Naive thymus-derived CD4-positive, alpha-beta T cell (primary cell): Measurements from ENCODE around the gene FOXG1. TPM values are rescaled to one million over a fixed set of nuclear protein-coding genes. Genes with fewer than 3 reads are reported as not detected.
A peak's percentile ranks its signal among the peaks of the same experiment; 100 is the strongest.

Source experiments
- ATAC-seq: fragments of 150-1000 bp; cut with Tn5 transposase; 2 replicates; pipeline ENCODE4 v1.10.0; 2021; ENCODE audit warnings: mild to moderate bottlenecking, moderate library complexity
- CTCF ChIA-PET: fragments of 350-600 bp; sonication (Branson Sonifier 250); formaldehyde crosslinking; loops from one replicate; lab custom pipeline; 2021; ENCODE audit warnings: antibody characterized with exemption; lab: Charles Lee
- POLR2A ChIA-PET: fragments of 350-600 bp; sonication (Branson Sonifier 250); formaldehyde crosslinking; loops from one replicate; lab custom pipeline; 2021; ENCODE audit warnings: antibody characterized with exemption, inconsistent platforms; lab: Charles Lee
- DNase-seq, 9 donors: peaks; one replicate each; pipeline versions ENCODE4 v3.0.0 to v3.0.0-alpha.2; 2020 to 2022; ENCODE audit warnings: mixed read lengths in 1 of 9
- H3K27ac ChIP-seq: one replicate; pipeline ENCODE4 v1.7.0; 2013; ENCODE audit warnings: mild to moderate bottlenecking, low read depth, low read length, moderate library complexity
- H3K27me3 ChIP-seq, 2 donors: one replicate each; pipeline ENCODE4 v1.7.0; 2013; ENCODE audit warnings: low read length in 2 of 2, mild to moderate bottlenecking in 2 of 2, moderate library complexity in 2 of 2; ENCODE audit not compliant: control insufficient read depth in 2 of 2, insufficient read depth in 2 of 2
- H3K36me3 ChIP-seq, 3 experiments: 1 replicate in 2 of 3; 2 replicates in 1 of 3; pipeline ENCODE4 v1.7.0; 2013; ENCODE audit warnings: low read length in 3 of 3, mild to moderate bottlenecking in 3 of 3, moderate library complexity in 1 of 3; ENCODE audit not compliant: insufficient read depth in 3 of 3, control insufficient read depth in 2 of 3
- H3K4me1 ChIP-seq, 2 donors: one replicate each; pipeline ENCODE4 v1.7.0; 2013; ENCODE audit warnings: low read length in 2 of 2, mild to moderate bottlenecking in 2 of 2, moderate library complexity in 1 of 2; ENCODE audit not compliant: control insufficient read depth in 2 of 2, insufficient read depth in 2 of 2
- H3K4me3 ChIP-seq: 2 replicates; pipeline ENCODE4 v1.7.0; 2013; ENCODE audit warnings: mild to moderate bottlenecking, low read length
- H3K9me3 ChIP-seq, 3 experiments: 1 replicate in 2 of 3; 2 replicates in 1 of 3; pipeline ENCODE4 v1.7.0; 2013; ENCODE audit warnings: low read length in 3 of 3; ENCODE audit not compliant: control insufficient read depth in 2 of 3
- H3K27ac Mint-ChIP-seq, 9 donors: one replicate each; pipeline ENCODE4 v1.8.0; 2020 to 2022; ENCODE audit warnings: mixed read lengths in 9 of 9, mild to moderate bottlenecking in 8 of 9, moderate library complexity in 5 of 9, inconsistent platforms in 2 of 9
- H3K27me3 Mint-ChIP-seq, 5 donors: one replicate each; pipeline ENCODE4 v1.8.0; 2021 to 2022; ENCODE audit warnings: mixed read lengths in 5 of 5, mild to moderate bottlenecking in 1 of 5
- H3K36me3 Mint-ChIP-seq, 5 donors: one replicate each; pipeline ENCODE4 v1.8.0; 2020 to 2022; ENCODE audit warnings: mixed read lengths in 5 of 5, mild to moderate bottlenecking in 3 of 5, inconsistent platforms in 1 of 5
- H3K4me1 Mint-ChIP-seq, 7 donors: one replicate each; pipeline ENCODE4 v1.8.0; 2020 to 2022; ENCODE audit warnings: mixed read lengths in 7 of 7, mild to moderate bottlenecking in 3 of 7, inconsistent platforms in 1 of 7
- H3K4me3 Mint-ChIP-seq, 10 donors: one replicate each; pipeline ENCODE4 v1.8.0; 2020 to 2022; ENCODE audit warnings: mild to moderate bottlenecking in 10 of 10, mixed read lengths in 10 of 10, moderate library complexity in 6 of 10, inconsistent platforms in 2 of 10
- H3K9me3 Mint-ChIP-seq, 11 donors: one replicate each; pipeline ENCODE4 v1.8.0; 2020 to 2022; ENCODE audit warnings: mixed read lengths in 11 of 11, mild to moderate bottlenecking in 4 of 11, inconsistent platforms in 1 of 11, moderate library complexity in 1 of 11
- intact Hi-C, 2 donors: fragments of 100-400 bp; cut with micrococcal nuclease; formaldehyde crosslinking; loops; one replicate each; pipeline ENCODE4 v1.15.1; 2023
- polyA plus RNA-seq, 2 donors: library from polyadenylated mRNA; unstranded; fragments of 300-500 nt; fragmentation: Illumina TruSeq; gene quantifications; one replicate each; pipeline ENCODE4 v1.2.3, GENCODE V29; 2021
- total RNA-seq, 6 experiments: library from RNA in 5 of 6; stranded (reverse) in 5 of 6; gene quantifications; 1 replicate in 5 of 6; 2 replicates in 1 of 6; pipeline ENCODE4 v1.2.3 and lab custom pipeline; 2021 to 2026

The FOXG1 gene
- total and polyA plus RNA-seq, 7 experiments from 2014 or later: not detected

DNA sequence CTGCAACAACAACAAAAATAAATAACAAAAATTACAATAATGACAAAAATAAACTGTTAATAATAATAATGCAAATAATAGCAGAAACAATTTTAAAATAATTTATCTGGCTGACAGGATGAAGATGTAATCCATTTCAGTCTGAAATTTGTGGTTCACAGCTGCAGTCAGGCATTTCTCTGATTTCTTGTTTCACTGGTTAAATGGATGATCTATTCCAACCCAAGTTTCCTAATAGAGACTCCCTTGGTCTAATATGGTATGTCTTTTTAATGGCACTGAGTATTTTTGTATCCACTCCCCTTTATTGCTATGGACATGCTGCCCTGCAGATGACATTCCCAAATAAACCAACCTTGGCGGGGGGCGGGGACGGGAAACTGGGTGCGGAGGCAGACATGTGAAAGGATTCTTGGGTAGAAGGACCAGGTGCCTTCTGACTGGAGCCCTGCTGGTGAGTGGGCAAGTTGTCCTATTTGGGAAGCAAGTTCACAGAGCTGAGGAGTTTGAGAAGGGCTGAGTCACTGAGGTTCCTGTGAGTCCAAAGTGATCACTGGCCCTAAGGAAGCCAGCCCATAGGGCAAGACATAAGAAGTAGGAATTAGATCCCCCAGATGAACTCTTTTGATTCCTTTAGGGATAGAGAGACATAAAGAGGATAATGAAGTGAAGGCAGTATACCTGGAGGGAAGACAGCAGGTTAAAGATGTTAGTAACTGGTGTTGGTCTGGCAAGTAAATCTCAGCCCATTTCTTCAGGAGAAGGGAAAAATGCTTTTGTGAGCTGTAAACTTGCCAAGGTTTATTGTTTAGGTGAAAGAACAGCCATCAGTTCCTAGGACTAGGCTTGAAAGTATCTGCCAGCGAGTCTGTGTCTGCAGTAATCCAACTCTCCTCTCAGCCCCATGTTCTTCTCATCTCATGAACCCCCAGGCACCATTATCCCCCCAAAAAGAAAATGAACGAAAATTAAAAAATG, 14.5 kb downstream of the FOXG1 start:
- no peak for DNase-seq

GRCh38 chr14:28782301-28782700, 15.7 kb downstream of the FOXG1 start:
- Mint-ChIP-seq H3K27ac (no peak overlapping the region), H3K9me3 (peaks cover 0 to 62% (median 25%) of the 10 kb centered on the region in 11 donors), H3K36me3 (peaks cover 0 to 11% (median 3%) of the 10 kb centered on the region in 5 donors), H3K4me1 (peaks cover 0 to 23% (median 12%) of the 10 kb centered on the region in 7 donors), H3K27me3 (peaks cover 34 to 80% (median 78%) of the 10 kb centered on the region in 5 donors), H3K4me3 (no peak overlapping the region)
- H3K27me3 ChIP-seq: no peaks in the 10 kb centered on the region
- H3K4me3 ChIP-seq: no peak overlapping the region
- H3K4me1 ChIP-seq: no peaks in the 10 kb centered on the region
- no peak for DNase-seq
- H3K36me3 ChIP-seq: no peaks in the 10 kb centered on the region
- peaks cover 0 to 11% (median 0%) of the 10 kb centered on the region in 3 experiments for H3K9me3 ChIP-seq
- POLR2A ChIA-PET: no interaction called here
- no peak overlapping the region for H3K27ac ChIP-seq
- no peak for ATAC-seq
- intact Hi-C loops: no loop called here
- CTCF ChIA-PET: no interaction called here

More for the DNA sequence above, 14.5 kb downstream of the FOXG1 start:
- Histone ChIP-seq H3K27ac (no peak overlapping the region), H3K4me3 (no peak overlapping the region), H3K4me1 (no peaks in the 10 kb centered on the region), H3K36me3 (no peaks in the 10 kb centered on the region), H3K9me3 (peaks cover 0 to 11% (median 0%) of the 10 kb centered on the region in 3 experiments), H3K27me3 (no peaks in the 10 kb centered on the region)
- intact Hi-C loops: no loop called here
- peaks cover 0 to 11% (median 7%) of the 10 kb centered on the region in 5 donors for H3K36me3 Mint-ChIP-seq
- CTCF ChIA-PET: no interaction called here
- H3K27me3 Mint-ChIP-seq: peaks cover 42 to 84% (median 73%) of the 10 kb centered on the region in 5 donors
- H3K4me1 Mint-ChIP-seq: peaks cover 0 to 23% (median 12%) of the 10 kb centered on the region in 7 donors
- H3K9me3 Mint-ChIP-seq: peaks cover 0 to 57% (median 20%) of the 10 kb centered on the region in 11 donors
- H3K27ac Mint-ChIP-seq: peak overlapping the region in 2 of 9 donors; percentile 59 to 71
- POLR2A ChIA-PET: no interaction called here
- no peak for ATAC-seq
- no peak overlapping the region for H3K4me3 Mint-ChIP-seq

DNA sequence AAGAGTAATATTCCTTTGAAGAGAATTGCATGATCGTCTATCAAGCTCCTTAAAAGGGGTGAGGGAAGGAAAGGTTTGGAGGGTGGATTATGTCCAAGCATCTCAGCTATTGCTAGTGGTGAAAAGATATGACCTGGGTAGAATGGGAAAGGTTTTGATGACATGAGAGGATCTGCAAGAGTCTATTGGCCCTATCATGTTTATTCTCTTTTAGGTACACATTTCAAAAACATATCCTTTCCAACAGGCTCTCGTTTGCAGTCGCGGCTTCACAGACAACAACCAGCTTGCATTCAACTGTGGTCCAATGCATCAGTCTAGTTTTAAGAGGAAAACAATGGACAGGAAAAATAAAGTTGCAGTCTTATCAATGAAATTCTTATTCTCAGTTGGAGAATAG, 17.1 kb downstream of the FOXG1 start:
- ATAC-seq (no peak), DNase-seq (no peak)
- POLR2A ChIA-PET: no interaction called here
- H3K36me3 Mint-ChIP-seq: peaks cover 0 to 11% (median 3%) of the 10 kb centered on the region in 5 donors
- peaks cover 0 to 23% (median 12%) of the 10 kb centered on the region in 7 donors for H3K4me1 Mint-ChIP-seq
- no peak overlapping the region for H3K27ac Mint-ChIP-seq
- H3K4me3 Mint-ChIP-seq: peak overlapping the region in 2 of 10 donors; percentile 17 to 29
- Histone ChIP-seq H3K36me3 (no peaks in the 10 kb centered on the region), H3K4me3 (no peak overlapping the region), H3K4me1 (no peaks in the 10 kb centered on the region), H3K27me3 (no peaks in the 10 kb centered on the region), H3K9me3 (peaks cover 0 to 11% (median 0%) of the 10 kb centered on the region in 3 experiments), H3K27ac (no peak overlapping the region)
- CTCF ChIA-PET: no interaction called here
- intact Hi-C loops: no loop called here
- peaks cover 22 to 74% (median 70%) of the 10 kb centered on the region in 5 donors for H3K27me3 Mint-ChIP-seq
- peaks cover 0 to 57% (median 29%) of the 10 kb centered on the region in 11 donors for H3K9me3 Mint-ChIP-seq

- Histone ChIP-seq H3K4me1 (no peaks in the 10 kb centered on the region), H3K36me3 (no peaks in the 10 kb centered on the region), H3K9me3 (peaks cover 0 to 11% (median 0%) of the 10 kb centered on the region in 3 experiments), H3K27me3 (no peaks in the 10 kb centered on the region), H3K4me3 (no peak overlapping the region), H3K27ac (no peak overlapping the region)
- ATAC-seq (no peak), DNase-seq (no peak)
- ChIA-PET POLR2A (no interaction called here), CTCF (no interaction called here)
- Mint-ChIP-seq H3K36me3 (peaks cover 0 to 11% (median 3%) of the 10 kb centered on the region in 5 donors), H3K4me3 (peak overlapping the region in 6 of 10 donors; percentile 17 to 59 (median 50)), H3K27me3 (peaks cover 22 to 70% (median 65%) of the 10 kb centered on the region in 5 donors), H3K27ac (peak overlapping the region in 1 of 9 donors; percentile 29), H3K9me3 (peaks cover 0 to 55% (median 29%) of the 10 kb centered on the region in 11 donors), H3K4me1 (peaks cover 0 to 23% (median 12%) of the 10 kb centered on the region in 7 donors)
- intact Hi-C loops: no loop called here
These were observed 17.8 kb downstream of the FOXG1 start for GRCh38 chr14:28784096-28785048.

GRCh38 chr14:28785096-28785952, 18.7 kb downstream of the FOXG1 start:
- no peak for ATAC-seq
- no peak overlapping the region for H3K27ac ChIP-seq
- no peaks in the 10 kb centered on the region for H3K36me3 ChIP-seq
- peaks cover 0 to 46% (median 28%) of the 10 kb centered on the region in 11 donors for H3K9me3 Mint-ChIP-seq
- DNase-seq: no peak
- peaks cover 0 to 11% (median 0%) of the 10 kb centered on the region in 3 experiments for H3K9me3 ChIP-seq
- H3K4me1 ChIP-seq: no peaks in the 10 kb centered on the region
- ChIA-PET CTCF (no interaction called here), POLR2A (no interaction called here)
- H3K27ac Mint-ChIP-seq: no peak overlapping the region
- H3K36me3 Mint-ChIP-seq: peaks cover 0 to 11% (median 1%) of the 10 kb centered on the region in 5 donors
- peaks cover 19 to 62% (median 56%) of the 10 kb centered on the region in 5 donors for H3K27me3 Mint-ChIP-seq
- intact Hi-C loops: no loop called here
- no peaks in the 10 kb centered on the region for H3K27me3 ChIP-seq
- H3K4me3 ChIP-seq: no peak overlapping the region
- H3K4me1 Mint-ChIP-seq: peaks cover 0 to 23% (median 10%) of the 10 kb centered on the region in 7 donors
- peak overlapping the region in 8 of 10 donors; percentile 25 to 71 (median 46) for H3K4me3 Mint-ChIP-seq
